ENCODE measurements around the gene RET. TPM values are rescaled to one million over a fixed set of nuclear protein-coding genes. Genes with fewer than 3 reads are reported as not detected.

The RET gene
- total RNA-seq, 1 experiment from 2014 or later: 81.1 TPM

DNA sequence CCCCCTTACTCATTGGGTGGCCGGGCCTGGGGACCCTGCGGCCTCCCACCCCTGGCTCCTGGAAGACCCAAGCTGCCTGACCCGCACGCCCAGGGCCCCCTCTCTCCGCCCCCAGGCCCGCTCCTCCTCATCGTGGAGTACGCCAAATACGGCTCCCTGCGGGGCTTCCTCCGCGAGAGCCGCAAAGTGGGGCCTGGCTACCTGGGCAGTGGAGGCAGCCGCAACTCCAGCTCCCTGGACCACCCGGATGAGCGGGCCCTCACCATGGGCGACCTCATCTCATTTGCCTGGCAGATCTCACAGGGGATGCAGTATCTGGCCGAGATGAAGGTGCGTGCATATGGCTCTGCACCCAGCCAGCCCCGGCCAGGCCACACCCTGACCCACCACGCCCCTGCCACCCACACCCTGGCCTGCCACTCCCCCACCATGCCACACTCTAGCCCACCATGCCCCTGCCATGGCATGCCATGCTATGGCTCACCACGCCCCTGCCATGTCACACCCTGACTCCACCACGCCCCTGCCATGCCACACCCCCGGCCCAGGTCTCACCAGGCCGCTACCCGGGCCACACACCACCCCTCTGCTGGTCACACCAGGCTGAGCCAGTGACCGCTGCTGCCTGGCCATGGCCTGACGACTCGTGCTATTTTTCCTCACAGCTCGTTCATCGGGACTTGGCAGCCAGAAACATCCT, 42.7 kb downstream of the RET start:
- DNase-seq (ENCODE audit: low read depth, low spot score): no peak
- POLR2A ChIA-PET: no interaction called here
- no peak for TF ChIP-seq SIN3A (IDR thresholded peaks at IDR 0.05; ENCODE audit: borderline replicate concordance, insufficient read depth, low read depth, low read length)
- TF ChIP-seq, protein P1, sequence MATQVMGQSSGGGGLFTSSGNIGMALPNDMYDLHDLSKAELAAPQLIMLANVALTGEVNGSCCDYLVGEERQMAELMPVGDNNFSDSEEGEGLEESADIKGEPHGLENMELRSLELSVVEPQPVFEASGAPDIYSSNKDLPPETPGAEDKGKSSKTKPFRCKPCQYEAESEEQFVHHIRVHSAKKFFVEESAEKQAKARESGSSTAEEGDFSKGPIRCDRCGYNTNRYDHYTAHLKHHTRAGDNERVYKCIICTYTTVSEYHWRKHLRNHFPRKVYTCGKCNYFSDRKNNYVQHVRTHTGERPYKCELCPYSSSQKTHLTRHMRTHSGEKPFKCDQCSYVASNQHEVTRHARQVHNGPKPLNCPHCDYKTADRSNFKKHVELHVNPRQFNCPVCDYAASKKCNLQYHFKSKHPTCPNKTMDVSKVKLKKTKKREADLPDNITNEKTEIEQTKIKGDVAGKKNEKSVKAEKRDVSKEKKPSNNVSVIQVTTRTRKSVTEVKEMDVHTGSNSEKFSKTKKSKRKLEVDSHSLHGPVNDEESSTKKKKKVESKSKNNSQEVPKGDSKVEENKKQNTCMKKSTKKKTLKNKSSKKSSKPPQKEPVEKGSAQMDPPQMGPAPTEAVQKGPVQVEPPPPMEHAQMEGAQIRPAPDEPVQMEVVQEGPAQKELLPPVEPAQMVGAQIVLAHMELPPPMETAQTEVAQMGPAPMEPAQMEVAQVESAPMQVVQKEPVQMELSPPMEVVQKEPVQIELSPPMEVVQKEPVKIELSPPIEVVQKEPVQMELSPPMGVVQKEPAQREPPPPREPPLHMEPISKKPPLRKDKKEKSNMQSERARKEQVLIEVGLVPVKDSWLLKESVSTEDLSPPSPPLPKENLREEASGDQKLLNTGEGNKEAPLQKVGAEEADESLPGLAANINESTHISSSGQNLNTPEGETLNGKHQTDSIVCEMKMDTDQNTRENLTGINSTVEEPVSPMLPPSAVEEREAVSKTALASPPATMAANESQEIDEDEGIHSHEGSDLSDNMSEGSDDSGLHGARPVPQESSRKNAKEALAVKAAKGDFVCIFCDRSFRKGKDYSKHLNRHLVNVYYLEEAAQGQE (IDR thresholded peaks at IDR 0.05; ENCODE audit: insufficient read depth in 1 of 2, low read depth in 2 of 2, low read length in 1 of 2): no peak
- TF ChIP-seq, protein P2, sequence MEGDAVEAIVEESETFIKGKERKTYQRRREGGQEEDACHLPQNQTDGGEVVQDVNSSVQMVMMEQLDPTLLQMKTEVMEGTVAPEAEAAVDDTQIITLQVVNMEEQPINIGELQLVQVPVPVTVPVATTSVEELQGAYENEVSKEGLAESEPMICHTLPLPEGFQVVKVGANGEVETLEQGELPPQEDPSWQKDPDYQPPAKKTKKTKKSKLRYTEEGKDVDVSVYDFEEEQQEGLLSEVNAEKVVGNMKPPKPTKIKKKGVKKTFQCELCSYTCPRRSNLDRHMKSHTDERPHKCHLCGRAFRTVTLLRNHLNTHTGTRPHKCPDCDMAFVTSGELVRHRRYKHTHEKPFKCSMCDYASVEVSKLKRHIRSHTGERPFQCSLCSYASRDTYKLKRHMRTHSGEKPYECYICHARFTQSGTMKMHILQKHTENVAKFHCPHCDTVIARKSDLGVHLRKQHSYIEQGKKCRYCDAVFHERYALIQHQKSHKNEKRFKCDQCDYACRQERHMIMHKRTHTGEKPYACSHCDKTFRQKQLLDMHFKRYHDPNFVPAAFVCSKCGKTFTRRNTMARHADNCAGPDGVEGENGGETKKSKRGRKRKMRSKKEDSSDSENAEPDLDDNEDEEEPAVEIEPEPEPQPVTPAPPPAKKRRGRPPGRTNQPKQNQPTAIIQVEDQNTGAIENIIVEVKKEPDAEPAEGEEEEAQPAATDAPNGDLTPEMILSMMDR (IDR thresholded peaks at IDR 0.05): no peak
- TF ChIP-seq POLR2AphosphoS5 (IDR thresholded peaks at IDR 0.05; ENCODE audit: low read depth, low read length): no peak
- no peak for TF ChIP-seq TCF7L2 (IDR thresholded peaks at IDR 0.05; ENCODE audit: low read depth, low read length)

GRCh38 chr10:43120116-43120928, 43.5 kb downstream of the RET start:
- POLR2A ChIA-PET: no interaction called here
- BruUV-seq (replicated peaks): no TSS peak
- ATAC-seq: no peak
- Histone ChIP-seq H3K4me1 (ENCODE audit: control insufficient read depth, insufficient read depth, low read length) (no peaks in the 10 kb centered on the region), H3K27me3 (ENCODE audit: control insufficient read depth, insufficient read depth, low read length) (no peaks in the 10 kb centered on the region), H3K36me3 (ENCODE audit: control insufficient read depth, insufficient read depth, low read length) (no peaks in the 10 kb centered on the region), H3K27ac (ENCODE audit: low read length) (no peak overlapping the region), H3K4me3 (ENCODE audit: low read depth in 2 of 2, low read length in 2 of 2) (no peak overlapping the region), H3K9me3 (ENCODE audit: control insufficient read depth, insufficient read depth, low read depth, low read length) (no peaks in the 10 kb centered on the region)
- in situ Hi-C loops (cut with HindIII; ENCODE audit: low pct_unique_long_range_greater_than_20kb, low sequenced_read_pairs): no loop called here
- DNase-seq (ENCODE audit: low read depth, low spot score): no peak
- CTCF ChIA-PET: interaction anchor here (0.5 to 1.3 kb wide), 2 partner anchors 10 to 207 kb away, joined by 3 read pairs; no protein-coding TSS in a partner anchor
- intact Hi-C loops (cut with micrococcal nuclease; ENCODE audit: unreplicated experiment): no loop called here
- TF ChIP-seq, protein P2 (IDR thresholded peaks at IDR 0.05): no peak

More for the DNA sequence above, 42.7 kb downstream of the RET start:
- Histone ChIP-seq H3K36me3 (ENCODE audit: control insufficient read depth, insufficient read depth, low read length) (no peaks in the 10 kb centered on the region), H3K9me3 (ENCODE audit: control insufficient read depth, insufficient read depth, low read depth, low read length) (no peaks in the 10 kb centered on the region), H3K4me1 (ENCODE audit: control insufficient read depth, insufficient read depth, low read length) (no peaks in the 10 kb centered on the region), H3K4me3 (ENCODE audit: low read depth in 2 of 2, low read length in 2 of 2) (no peak overlapping the region), H3K27ac (ENCODE audit: low read length) (no peak overlapping the region), H3K27me3 (ENCODE audit: control insufficient read depth, insufficient read depth, low read length) (no peaks in the 10 kb centered on the region)
- in situ Hi-C loops (cut with HindIII; ENCODE audit: low pct_unique_long_range_greater_than_20kb, low sequenced_read_pairs): no loop called here
- intact Hi-C loops (cut with micrococcal nuclease; ENCODE audit: unreplicated experiment): no loop called here
- ATAC-seq: no peak
- CTCF ChIA-PET: interaction anchor here (0.5 kb wide), 1 partner anchor 206 kb away, joined by 3 read pairs; no protein-coding TSS in a partner anchor
- BruUV-seq (replicated peaks): no TSS peak

All from Panc1 (cell line).